Thoracic aorta (tissue), 2 donors: ENCODE measurements around the gene IL10RA. TPM values are rescaled to one million over a fixed set of nuclear protein-coding genes. Genes with fewer than 3 reads are reported as not detected.
"Not testable (repeated sequence)": the region's sequence is repeated elsewhere in the genome, so short reads cannot be mapped to it uniquely, and the experiment has no call there.

Source experiments
- ATAC-seq: fragments of 150-250 bp; one replicate; pipeline ENCODE4 v1.8.0; 2017; ENCODE audit warnings: low read depth; ENCODE audit not compliant: insufficient number of reproducible peaks, low FRiP score
- DNase-seq: peaks from one replicate; pipeline ENCODE4 v3.0.0-alpha.2; 2020; ENCODE audit warnings: low spot score
- H3K27ac ChIP-seq, 2 donors: fragments of 200-600 bp; sonication (generic); 1 replicate in 1 of 2; 2 replicates in 1 of 2; pipeline ENCODE4 v1.5.1; 2016; ENCODE audit warnings: mild to moderate bottlenecking in 2 of 2, moderate library complexity in 2 of 2
- H3K27me3 ChIP-seq: fragments of 200-600 bp; sonication (generic); replicated peaks from 2 replicates; pipeline ENCODE4 v1.6.0; 2016; ENCODE audit warnings: mild to moderate bottlenecking; ENCODE audit not compliant: insufficient read depth
- H3K36me3 ChIP-seq: fragments of 200-600 bp; sonication (generic); one replicate; pipeline ENCODE4 v1.5.1; 2016
- H3K4me1 ChIP-seq, 2 donors: fragments of 200-600 bp; sonication (generic); 1 replicate in 1 of 2; 2 replicates in 1 of 2; pipeline versions ENCODE4 v1.5.1 to v1.6.0; 2016; ENCODE audit warnings: low read depth in 2 of 2, mild to moderate bottlenecking in 1 of 2; ENCODE audit not compliant: control insufficient read depth in 1 of 2
- H3K4me3 ChIP-seq: fragments of 200-600 bp; sonication (generic); 2 replicates; pipeline ENCODE4 v1.5.1; 2016; ENCODE audit warnings: mild to moderate bottlenecking
- H3K9me3 ChIP-seq: fragments of 200-600 bp; sonication (generic); 2 replicates; pipeline ENCODE4 v1.5.1; 2016
- total RNA-seq, 2 donors: library from RNA; depleted of rRNA; stranded (reverse); fragments of >200 nt; gene quantifications; one replicate each; pipeline versions ENCODE4 v1.1.0 to v1.2.3, GENCODE V29; 2016
- TF ChIP-seq, protein P1 (sequence below): fragments of 200-600 bp; sonication (generic); IDR thresholded peaks from one replicate; pipeline ENCODE4 v1.5.1; 2019; ENCODE audit warnings: antibody characterized with exemption

The IL10RA gene
- total RNA-seq, 2 donors from 2014 or later: 36.4 to 72.6 TPM

DNA sequence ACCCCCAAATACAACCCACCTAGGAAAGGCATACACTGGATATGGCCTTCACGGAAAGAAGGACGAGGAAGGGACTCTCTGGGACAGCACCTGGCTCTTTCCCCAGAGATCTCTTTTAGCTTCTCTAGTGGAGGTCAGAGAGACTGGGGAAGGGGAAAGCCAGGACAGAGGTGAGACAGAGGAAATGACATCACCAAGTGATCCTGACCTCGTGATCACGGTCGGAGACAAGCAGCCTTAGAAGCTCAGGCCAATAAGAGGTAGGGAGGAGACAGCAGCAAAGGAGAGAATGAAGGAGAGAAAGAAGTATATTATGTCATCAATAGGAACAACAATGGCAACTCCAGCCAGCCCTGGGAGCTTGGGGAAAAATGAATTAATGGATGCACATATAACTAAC lies 41.6 kb upstream of the IL10RA start:
- TF ChIP-seq, protein P1, sequence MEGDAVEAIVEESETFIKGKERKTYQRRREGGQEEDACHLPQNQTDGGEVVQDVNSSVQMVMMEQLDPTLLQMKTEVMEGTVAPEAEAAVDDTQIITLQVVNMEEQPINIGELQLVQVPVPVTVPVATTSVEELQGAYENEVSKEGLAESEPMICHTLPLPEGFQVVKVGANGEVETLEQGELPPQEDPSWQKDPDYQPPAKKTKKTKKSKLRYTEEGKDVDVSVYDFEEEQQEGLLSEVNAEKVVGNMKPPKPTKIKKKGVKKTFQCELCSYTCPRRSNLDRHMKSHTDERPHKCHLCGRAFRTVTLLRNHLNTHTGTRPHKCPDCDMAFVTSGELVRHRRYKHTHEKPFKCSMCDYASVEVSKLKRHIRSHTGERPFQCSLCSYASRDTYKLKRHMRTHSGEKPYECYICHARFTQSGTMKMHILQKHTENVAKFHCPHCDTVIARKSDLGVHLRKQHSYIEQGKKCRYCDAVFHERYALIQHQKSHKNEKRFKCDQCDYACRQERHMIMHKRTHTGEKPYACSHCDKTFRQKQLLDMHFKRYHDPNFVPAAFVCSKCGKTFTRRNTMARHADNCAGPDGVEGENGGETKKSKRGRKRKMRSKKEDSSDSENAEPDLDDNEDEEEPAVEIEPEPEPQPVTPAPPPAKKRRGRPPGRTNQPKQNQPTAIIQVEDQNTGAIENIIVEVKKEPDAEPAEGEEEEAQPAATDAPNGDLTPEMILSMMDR: no peak
- no peaks in the 10 kb centered on the region for H3K36me3 ChIP-seq
- no peaks in the 10 kb centered on the region for H3K27me3 ChIP-seq
- H3K4me1 ChIP-seq: no peaks in the 10 kb centered on the region
- no peak overlapping the region for H3K4me3 ChIP-seq
- ATAC-seq (no peak), DNase-seq (no peak)
- no peak overlapping the region for H3K27ac ChIP-seq
- H3K9me3 ChIP-seq: no peaks in the 10 kb centered on the region

DNA sequence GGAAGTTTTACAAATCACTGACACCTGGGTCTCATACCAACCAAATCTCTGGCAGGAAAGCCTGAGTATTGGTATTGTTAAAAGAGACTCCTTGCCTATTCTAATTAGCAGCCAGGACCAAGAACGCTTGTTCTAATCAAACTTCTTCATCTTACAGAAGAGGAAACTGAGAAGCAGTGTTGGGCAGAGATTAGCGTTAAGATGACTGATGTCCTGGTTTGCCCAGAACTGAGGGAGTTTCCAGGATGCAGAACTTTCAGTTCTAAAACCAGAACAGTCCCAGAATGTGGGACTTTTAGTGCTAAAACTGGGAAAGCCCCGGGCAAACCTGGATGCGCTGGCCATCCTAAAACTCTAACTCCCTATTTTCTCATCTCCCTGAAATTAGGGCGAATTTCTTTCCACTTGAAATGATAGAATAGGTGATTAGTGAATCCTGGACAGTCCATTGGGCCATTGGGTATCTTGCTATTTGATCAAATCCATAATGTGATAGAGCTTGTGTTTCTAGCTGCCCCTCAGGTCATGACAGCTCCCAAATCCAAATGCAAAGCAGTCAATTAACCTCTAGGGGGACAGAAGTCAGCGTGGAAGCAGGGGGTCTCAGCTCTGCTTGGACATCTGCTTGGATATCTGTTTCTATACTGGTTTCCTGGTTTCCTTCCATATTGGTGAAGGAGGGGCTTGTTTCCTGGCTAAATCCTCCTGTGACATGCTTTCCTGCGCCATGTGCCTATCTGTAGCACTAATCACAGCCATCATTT lies 41.0 kb upstream of the IL10RA start:
- Histone ChIP-seq H3K36me3 (no peaks in the 10 kb centered on the region), H3K4me1 (no peaks in the 10 kb centered on the region), H3K9me3 (no peaks in the 10 kb centered on the region), H3K4me3 (no peak overlapping the region), H3K27ac (no peak overlapping the region), H3K27me3 (no peaks in the 10 kb centered on the region)
- TF ChIP-seq, protein P1: no peak
- ATAC-seq (no peak), DNase-seq (no peak)

DNA sequence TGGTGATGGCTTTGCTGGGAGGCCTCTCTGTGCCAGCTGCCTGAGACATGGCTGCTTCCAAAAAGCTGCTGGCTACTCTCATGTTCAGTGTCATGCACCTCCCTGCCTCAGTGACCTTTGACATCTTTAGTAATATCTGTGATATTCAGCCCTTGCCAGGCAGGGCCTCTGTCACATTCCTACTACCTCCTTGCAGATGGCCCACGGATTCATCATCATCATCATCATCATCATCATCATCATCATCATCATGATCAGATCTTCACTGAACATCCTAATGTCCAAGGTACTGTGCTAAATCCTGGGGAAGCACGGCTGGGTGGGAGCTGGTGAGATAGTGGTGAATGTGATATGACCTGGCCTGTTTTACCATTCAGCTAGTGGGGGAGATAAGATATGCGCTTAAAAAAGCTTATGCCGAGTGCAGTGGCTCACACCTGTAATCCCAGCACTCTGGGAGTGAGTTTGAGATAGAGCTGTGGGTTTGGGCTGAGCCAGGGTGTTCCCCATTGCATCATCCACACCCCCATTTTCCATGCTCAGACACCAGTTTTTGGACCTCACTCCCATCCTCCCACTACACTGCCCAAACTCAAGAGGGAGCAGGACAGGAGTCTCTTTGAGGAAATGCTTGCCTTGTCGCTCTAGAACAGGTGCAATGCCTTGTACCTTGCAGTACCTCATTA lies 39.9 kb upstream of the IL10RA start:
- TF ChIP-seq, protein P1: no peak
- Histone ChIP-seq H3K4me1 (no peaks in the 10 kb centered on the region), H3K27ac (no peak overlapping the region), H3K4me3 (no peak overlapping the region), H3K27me3 (no peaks in the 10 kb centered on the region), H3K36me3 (no peaks in the 10 kb centered on the region), H3K9me3 (no peaks in the 10 kb centered on the region)
- DNase-seq (no peak), ATAC-seq (no peak)

DNA sequence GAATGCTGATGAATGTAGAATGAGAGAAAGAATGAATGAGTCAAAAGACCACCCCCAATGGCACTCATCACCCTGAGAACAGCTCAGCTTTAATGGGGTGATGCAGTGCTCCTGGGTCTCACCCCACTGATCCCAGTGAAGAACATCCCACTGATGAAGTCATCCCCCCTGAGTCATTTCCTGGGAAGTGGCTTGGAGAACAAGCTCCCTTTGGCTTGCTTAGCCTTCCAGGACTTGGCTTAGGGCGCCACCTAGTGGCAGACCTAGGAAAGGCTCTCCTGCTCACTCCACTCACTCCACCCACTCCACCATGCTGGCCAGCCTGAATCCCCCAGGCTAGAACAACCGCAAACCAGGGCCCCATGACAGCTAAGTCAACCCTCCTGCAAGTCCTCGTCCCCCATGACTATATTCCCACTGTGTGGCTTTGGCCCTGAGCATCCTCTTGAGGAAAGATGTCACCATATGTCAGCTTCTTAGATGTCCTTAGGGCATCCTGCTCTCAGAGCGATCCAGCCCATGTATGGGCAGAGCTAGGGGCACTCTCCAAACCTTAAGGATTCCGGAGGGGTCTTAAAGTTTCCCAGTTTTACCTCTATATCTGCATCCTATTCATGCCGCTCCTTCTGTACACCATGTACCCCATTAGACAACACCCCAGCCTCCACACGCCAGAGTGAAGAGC lies 39.2 kb upstream of the IL10RA start:
- Histone ChIP-seq H3K27ac (no peak overlapping the region), H3K27me3 (no peaks in the 10 kb centered on the region), H3K36me3 (no peaks in the 10 kb centered on the region), H3K4me1 (no peaks in the 10 kb centered on the region), H3K4me3 (no peak overlapping the region), H3K9me3 (no peaks in the 10 kb centered on the region)
- ATAC-seq: no peak
- TF ChIP-seq, protein P1: peak; percentile 91
- DNase-seq: peak; percentile 41

DNA sequence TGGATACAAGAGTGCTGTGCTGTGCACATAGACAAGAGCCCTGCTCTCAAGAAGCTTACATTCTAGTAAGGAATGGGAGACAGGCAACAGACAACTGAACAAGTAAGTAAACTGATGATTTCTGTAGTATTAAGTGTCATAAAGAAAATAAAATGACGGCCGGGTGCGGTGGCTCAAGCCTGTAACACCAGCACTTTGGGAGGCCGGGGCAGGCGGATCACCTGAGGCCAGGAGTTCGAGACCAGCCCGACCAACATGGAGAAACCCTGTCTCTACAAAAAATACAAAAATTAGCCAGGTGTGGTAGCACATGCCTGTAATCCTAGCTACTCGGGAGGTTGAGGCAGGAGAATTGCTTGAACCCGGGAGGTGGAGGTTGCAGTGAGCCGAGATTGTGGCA lies 38.4 kb upstream of the IL10RA start:
- DNase-seq, ATAC-seq, H3K27me3 ChIP-seq, H3K9me3 ChIP-seq, H3K27ac ChIP-seq, H3K4me1 ChIP-seq, H3K4me3 ChIP-seq, H3K36me3 ChIP-seq: not testable (repeated sequence)

DNA sequence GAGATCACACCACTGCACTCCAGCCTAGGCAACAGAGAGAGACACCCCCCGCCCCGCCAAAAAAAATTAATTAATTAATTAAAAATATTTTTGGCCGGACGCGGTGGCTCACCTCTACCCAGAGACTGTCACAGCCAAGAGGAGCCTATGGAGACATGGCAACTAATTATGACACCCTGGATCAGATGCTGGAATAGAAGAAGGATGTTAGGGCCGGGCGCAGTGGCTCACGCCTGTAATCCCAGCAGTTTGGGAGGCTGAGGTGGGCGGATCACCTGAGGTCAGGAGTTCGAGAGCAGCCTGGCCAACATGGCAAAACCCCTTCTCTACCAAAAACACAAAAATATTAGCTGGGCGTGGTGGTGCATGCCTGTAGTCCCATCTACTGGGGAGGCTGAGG lies 37.7 kb upstream of the IL10RA start:
- ATAC-seq, DNase-seq, H3K27me3 ChIP-seq: not testable (repeated sequence)

More for the DNA sequence above, 37.7 kb upstream of the IL10RA start:
- H3K4me1 ChIP-seq, H3K4me3 ChIP-seq, H3K9me3 ChIP-seq, H3K27ac ChIP-seq, H3K36me3 ChIP-seq: not testable (repeated sequence)
